Mucosa of rectum (tissue), 2 donors: Measurements from ENCODE around the gene C1QTNF7.

Experiments used
- H3K27ac ChIP-seq, 2 donors: one replicate each; pipeline ENCODE4 v1.7.0; 2013; ENCODE audit warnings: inconsistent platforms in 2 of 2, low read depth in 2 of 2, low read length in 2 of 2
- H3K27me3 ChIP-seq, 2 donors: one replicate each; pipeline ENCODE4 v1.7.0; 2013; ENCODE audit warnings: low read length in 2 of 2; ENCODE audit not compliant: control insufficient read depth in 2 of 2, insufficient read depth in 2 of 2
- H3K36me3 ChIP-seq, 2 donors: one replicate each; pipeline ENCODE4 v1.7.0; 2013; ENCODE audit warnings: low read length in 2 of 2; ENCODE audit not compliant: control insufficient read depth in 2 of 2, insufficient read depth in 2 of 2
- H3K4me1 ChIP-seq, 2 donors: one replicate each; pipeline ENCODE4 v1.7.0; 2013; ENCODE audit warnings: low read length in 2 of 2, mild to moderate bottlenecking in 1 of 2; ENCODE audit not compliant: control insufficient read depth in 2 of 2, insufficient read depth in 2 of 2
- H3K4me3 ChIP-seq, 2 donors: one replicate each; pipeline ENCODE4 v1.7.0; 2013; ENCODE audit warnings: low read length in 2 of 2
- H3K9ac ChIP-seq, 2 donors: one replicate each; pipeline ENCODE4 v1.7.0; 2013; ENCODE audit warnings: low read length in 2 of 2, low read depth in 1 of 2, mild to moderate bottlenecking in 1 of 2
- H3K9me3 ChIP-seq, 2 donors: one replicate each; pipeline ENCODE4 v1.7.0; 2013; ENCODE audit warnings: low read length in 2 of 2; ENCODE audit not compliant: control insufficient read depth in 2 of 2
- donor health status: healthy.
- donor health status: Normal muscosa, but diverticular disease.

C1QTNF7 gene

DNA sequence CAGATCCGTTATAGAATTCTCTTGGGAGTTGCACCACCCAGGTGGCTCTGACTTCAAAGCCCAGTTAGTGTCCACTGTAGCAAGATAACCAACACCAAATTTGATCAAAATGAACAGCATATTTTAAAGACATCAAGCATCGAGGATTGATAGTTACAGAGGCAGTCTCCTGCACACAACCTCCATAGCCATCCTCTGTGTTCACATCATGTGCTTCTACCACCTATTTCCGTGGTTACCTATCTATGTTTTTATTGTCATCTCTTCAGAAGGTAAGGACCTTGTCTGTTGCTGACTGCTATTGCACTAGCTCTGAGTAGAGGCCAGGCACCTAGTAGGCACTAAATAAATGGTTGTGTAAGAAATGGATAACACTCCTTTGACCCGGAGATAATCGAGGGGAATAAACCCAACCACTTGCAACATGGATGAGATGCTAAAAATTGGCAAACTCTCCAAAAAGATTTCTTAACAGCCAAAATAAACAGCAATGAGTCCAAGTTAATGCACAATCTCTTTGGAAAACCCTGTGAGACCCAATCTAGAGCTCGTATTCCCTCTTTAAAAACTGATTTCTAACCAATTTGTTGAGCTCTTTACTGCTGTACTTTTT lies 14.7 kb upstream of the C1QTNF7 start:
- Histone ChIP-seq H3K4me3 (no peak overlapping the region), H3K4me1 (peaks cover 4 to 6% of the 10 kb centered on the region in 2 donors), H3K9me3 (no peaks in the 10 kb centered on the region), H3K27me3 (no peaks in the 10 kb centered on the region), H3K27ac (no peak overlapping the region), H3K36me3 (no peaks in the 10 kb centered on the region), H3K9ac (no peak overlapping the region)

DNA sequence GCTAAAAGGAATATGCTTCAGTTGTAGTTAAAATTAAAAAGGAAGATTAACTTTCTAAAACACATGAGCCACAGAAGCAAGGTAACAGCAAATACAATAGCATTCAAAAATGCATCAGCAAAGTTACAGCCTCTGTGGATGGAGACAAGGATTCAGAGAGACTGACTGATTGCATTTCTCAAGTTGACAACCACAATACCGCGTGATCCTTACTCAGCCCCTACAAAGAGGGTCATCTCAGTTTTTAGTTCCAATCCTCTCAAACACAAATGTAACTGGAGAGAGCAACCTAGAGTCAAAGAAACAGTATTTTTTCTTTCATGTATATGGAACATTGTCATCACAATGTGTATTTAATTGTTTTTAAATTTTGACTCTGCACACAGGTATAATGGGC lies 14.2 kb upstream of the C1QTNF7 start:
- Histone ChIP-seq H3K4me1 (peaks cover 4 to 6% of the 10 kb centered on the region in 2 donors), H3K9me3 (no peaks in the 10 kb centered on the region), H3K36me3 (no peaks in the 10 kb centered on the region), H3K4me3 (no peak overlapping the region), H3K9ac (no peak overlapping the region), H3K27me3 (no peaks in the 10 kb centered on the region), H3K27ac (no peak overlapping the region)

DNA sequence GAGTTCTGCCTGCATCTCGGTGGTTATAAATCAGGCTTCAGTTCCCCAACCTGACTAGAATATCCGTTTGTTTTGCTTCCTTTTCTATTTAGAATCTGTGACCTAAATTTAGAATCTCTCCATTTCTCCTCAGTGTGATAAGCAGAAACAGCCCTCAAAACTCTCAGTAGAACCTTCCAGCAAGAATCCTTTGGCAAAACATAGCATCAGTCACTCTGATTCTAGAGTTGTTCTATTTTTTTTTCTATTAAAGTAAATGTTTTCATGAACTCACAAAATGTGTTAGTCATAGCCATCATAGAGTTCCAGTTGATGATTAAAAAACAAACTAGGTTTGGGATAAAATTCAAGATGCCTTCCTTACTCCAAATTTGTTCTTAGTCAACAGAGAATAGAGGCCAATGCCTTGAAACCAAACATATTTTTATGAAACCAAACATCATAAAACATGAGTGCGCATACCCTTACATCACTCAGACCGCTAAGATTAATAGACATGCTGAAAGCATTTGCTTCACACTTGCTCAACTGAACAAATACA lies 13.2 kb upstream of the C1QTNF7 start:
- H3K9ac ChIP-seq = no peak overlapping the region

DNA sequence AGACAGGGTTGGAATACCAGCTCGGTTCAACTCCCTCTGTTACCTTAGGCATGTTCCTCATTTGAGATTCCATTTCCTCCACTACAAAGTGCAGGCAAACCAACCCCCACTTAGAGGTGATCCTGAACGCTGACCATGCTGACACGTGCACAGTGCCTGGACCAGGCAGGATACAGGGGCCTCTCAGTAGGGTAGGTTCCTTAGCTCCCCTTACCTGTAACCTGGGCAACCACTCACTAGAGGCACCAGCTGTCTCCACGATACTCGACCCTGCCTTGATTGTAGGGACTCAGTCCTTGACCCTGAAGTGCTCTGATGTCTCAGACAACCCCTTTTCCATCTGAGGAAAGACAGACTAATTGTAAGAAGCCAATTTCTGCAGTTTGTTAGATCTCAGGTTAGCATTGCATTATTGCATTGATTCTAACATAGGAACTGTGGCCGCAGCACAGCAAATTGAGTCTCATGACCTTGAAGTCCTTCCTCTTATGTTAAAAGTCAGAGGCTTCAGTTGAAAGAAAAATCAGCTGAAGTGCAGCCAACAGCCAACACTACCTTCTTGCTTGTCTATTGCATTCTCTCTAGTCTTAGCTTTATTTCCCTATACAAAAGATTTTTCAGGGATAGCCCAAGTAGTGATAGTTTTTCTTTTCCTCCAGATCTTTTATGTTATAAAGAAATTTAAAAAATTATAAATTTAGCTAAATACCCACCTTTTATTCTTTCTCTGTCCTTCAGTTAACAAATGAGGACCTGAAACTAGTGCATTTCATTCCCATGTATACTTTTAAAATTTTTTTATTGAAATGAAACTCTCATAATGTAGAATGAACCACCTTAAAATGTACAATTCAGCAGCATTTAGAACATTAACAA lies 11.2 kb upstream of the C1QTNF7 start:
- Histone ChIP-seq H3K27me3 (no peaks in the 10 kb centered on the region), H3K27ac (no peak overlapping the region), H3K9ac (no peak overlapping the region), H3K36me3 (no peaks in the 10 kb centered on the region), H3K4me3 (no peak overlapping the region), H3K4me1 (peaks cover 0 to 4% of the 10 kb centered on the region in 2 donors), H3K9me3 (no peaks in the 10 kb centered on the region)

More for the DNA sequence above, 13.2 kb upstream of the C1QTNF7 start:
- H3K9me3 ChIP-seq = no peaks in the 10 kb centered on the region
- H3K27ac ChIP-seq = no peak overlapping the region
- peaks cover 4 to 6% of the 10 kb centered on the region in 2 donors for H3K4me1 ChIP-seq
- H3K36me3 ChIP-seq = no peaks in the 10 kb centered on the region
- no peaks in the 10 kb centered on the region for H3K27me3 ChIP-seq
- H3K4me3 ChIP-seq = no peak overlapping the region

DNA sequence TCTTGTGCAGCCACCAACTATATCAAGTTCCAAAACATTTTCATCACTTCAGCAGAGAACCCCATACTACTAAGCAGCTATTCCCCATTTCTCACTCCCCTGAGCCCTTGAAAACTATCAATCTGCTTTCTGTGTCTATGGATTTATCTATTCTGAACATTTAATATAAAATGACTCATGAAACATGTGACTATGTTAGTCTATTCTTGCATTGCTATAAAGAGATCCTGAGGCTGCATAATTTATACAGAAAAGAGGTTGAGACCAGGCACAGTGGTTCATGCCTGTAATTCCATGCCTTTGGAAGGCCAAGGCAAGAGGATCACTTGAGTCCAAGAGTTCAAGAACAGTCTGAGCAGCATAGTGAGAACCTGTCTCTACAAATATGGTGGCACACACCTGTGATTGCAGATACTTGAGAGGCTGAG lies 10.6 kb upstream of the C1QTNF7 start:
- no peak overlapping the region for H3K27ac ChIP-seq
- H3K4me3 ChIP-seq = no peak overlapping the region
- H3K4me1 ChIP-seq = peaks cover 0 to 4% of the 10 kb centered on the region in 2 donors
- no peaks in the 10 kb centered on the region for H3K36me3 ChIP-seq
- H3K27me3 ChIP-seq = no peaks in the 10 kb centered on the region
- no peaks in the 10 kb centered on the region for H3K9me3 ChIP-seq
- no peak overlapping the region for H3K9ac ChIP-seq

DNA sequence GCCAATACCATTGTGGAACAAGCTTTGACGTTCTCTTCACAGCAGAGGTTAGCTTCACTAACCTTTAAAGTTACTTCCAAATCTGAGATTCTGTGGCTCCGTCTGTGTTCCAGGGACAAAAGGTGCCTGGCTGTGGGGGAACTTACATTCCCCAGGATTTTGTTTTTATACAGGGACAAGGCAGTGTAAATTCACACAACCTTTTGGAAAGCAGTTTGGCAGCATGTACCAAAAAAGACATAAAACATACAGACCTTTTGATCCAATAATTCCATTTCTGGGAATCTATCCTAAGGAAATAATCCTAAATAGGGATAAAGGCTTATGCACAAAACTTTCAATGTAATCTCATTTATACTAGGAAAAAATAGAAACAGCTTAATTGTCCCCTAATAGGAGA lies 8.9 kb upstream of the C1QTNF7 start:
- no peak overlapping the region for H3K9ac ChIP-seq
- H3K36me3 ChIP-seq = no peaks in the 10 kb centered on the region
- no peak overlapping the region for H3K27ac ChIP-seq
- no peaks in the 10 kb centered on the region for H3K27me3 ChIP-seq
- H3K4me1 ChIP-seq = peaks cover 0 to 4% of the 10 kb centered on the region in 2 donors
- H3K9me3 ChIP-seq = no peaks in the 10 kb centered on the region
- no peak overlapping the region for H3K4me3 ChIP-seq

DNA sequence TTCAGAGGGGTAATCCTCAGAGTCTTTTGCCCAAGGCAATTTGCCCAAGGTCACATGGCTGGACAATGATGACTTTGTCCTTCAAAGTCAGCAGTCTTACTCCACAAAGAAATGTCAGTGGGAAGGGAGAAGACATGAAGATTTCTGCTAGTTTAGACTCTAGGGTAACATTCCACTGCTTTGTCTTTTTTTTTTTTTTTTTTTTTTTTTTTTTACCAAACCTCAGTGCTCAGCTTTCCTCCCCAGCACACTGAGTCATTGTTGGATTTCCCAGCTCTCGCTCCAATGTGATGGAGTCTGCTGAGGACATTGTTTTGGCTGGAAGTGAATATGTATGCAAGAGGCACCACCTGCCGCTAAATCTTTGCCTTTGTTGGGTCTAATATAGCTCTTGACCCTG lies 7.2 kb upstream of the C1QTNF7 start:
- Histone ChIP-seq H3K9me3 (no peaks in the 10 kb centered on the region), H3K36me3 (no peaks in the 10 kb centered on the region), H3K27ac (no peak overlapping the region), H3K4me1 (no peaks in the 10 kb centered on the region), H3K9ac (no peak overlapping the region), H3K27me3 (no peaks in the 10 kb centered on the region), H3K4me3 (no peak overlapping the region)

DNA sequence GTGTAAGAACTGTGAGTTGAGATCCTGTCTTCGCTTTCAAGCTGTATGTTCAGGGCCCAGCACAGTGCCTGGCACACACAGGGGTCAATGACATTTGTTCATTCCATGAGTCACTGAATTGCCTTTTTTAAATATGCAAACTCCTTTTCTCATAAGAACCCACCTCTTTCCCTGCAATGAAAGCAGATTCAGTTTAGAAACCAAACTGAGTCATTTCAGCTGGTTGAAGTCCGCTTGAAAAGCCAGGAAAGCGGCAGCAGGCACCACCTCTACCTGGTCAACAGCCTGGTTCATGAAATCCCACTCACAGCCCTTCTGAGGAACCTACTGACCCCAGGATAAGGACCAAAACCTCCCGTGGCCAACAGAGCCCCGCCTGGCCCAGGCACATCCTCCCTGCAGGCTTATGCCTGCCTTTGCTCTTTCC lies 4.5 kb upstream of the C1QTNF7 start:
- no peak overlapping the region for H3K4me3 ChIP-seq
- H3K9ac ChIP-seq = no peak overlapping the region
- H3K27ac ChIP-seq = no peak overlapping the region
- no peaks in the 10 kb centered on the region for H3K9me3 ChIP-seq
- no peaks in the 10 kb centered on the region for H3K4me1 ChIP-seq
- H3K36me3 ChIP-seq = no peaks in the 10 kb centered on the region
- no peaks in the 10 kb centered on the region for H3K27me3 ChIP-seq

DNA sequence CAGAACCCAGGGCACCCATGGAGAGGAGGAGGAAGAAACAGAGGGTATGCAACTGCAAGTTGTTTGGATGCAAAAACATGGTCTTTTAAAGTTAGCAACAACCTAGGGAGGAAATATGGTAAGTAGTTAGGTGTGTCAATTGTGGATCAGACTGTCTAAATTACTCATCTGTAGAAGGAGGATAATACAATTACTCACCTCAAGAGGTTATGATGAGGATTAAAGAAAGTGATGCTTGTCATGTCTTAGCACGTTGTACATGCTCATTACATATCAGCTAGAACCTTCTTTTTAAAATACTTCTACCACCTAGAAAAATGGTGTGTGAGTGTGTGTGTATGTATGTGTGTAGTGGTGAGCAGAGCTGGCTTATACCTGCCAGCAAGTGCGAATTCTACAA lies 2.3 kb upstream of the C1QTNF7 start:
- Histone ChIP-seq H3K27ac (no peak overlapping the region), H3K9ac (no peak overlapping the region)

DNA sequence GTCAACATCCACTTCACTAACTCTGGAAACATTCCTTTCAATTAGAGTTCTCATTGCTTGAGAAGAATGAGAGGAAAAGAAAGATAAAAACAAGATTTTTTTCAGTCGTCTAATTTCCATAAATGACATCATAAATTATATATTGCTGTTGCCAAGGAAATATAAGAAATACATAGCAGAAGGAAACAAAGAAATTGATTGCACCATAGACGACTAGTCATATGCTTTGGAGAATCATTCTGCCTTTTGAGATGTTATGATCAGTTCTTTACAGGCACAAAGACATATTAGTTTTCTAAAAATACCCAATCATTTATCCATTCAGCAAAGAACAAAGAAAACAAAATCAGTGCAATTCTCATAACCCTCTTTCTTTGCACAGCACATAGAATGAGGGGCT lies 672 bp upstream of the C1QTNF7 start:
- no peaks in the 10 kb centered on the region for H3K27me3 ChIP-seq
- no peak overlapping the region for H3K27ac ChIP-seq
- no peaks in the 10 kb centered on the region for H3K36me3 ChIP-seq
- H3K4me3 ChIP-seq = no peak overlapping the region
- H3K9ac ChIP-seq = no peak overlapping the region
- H3K4me1 ChIP-seq = no peaks in the 10 kb centered on the region
- H3K9me3 ChIP-seq = no peaks in the 10 kb centered on the region

More for the DNA sequence above, 2.3 kb upstream of the C1QTNF7 start:
- no peak overlapping the region for H3K4me3 ChIP-seq
- no peaks in the 10 kb centered on the region for H3K27me3 ChIP-seq
- H3K9me3 ChIP-seq = no peaks in the 10 kb centered on the region
- no peaks in the 10 kb centered on the region for H3K4me1 ChIP-seq
- H3K36me3 ChIP-seq = no peaks in the 10 kb centered on the region
